ENCODE results near the gene SPPL2C. TPM values are rescaled to one million over a fixed set of nuclear protein-coding genes. Genes with fewer than 3 reads are reported as not detected.
A peak's percentile ranks its signal among the peaks of the same experiment; 100 is the strongest.
"Not testable (repeated sequence)": the region's sequence is repeated elsewhere in the genome, so short reads cannot be mapped to it uniquely, and the experiment has no call there.

The SPPL2C gene
- total RNA-seq, 1 experiment from 2014 or later: not detected

- Histone ChIP-seq H3K36me3 (ENCODE audit: insufficient read depth, low read length) (no peaks in the 10 kb centered on the region), H3K4me1 (ENCODE audit: low read length) (no peaks in the 10 kb centered on the region), H4K20me1 (ENCODE audit: insufficient read depth, low read depth, low read length) (no peaks in the 10 kb centered on the region), H3K9me3 (ENCODE audit: low read length) (no peaks in the 10 kb centered on the region; the same call in 1 of the 2 replicates), H3K27me3 (ENCODE audit: low read length) (no peaks in the 10 kb centered on the region), H2AFZ (ENCODE audit: low read length) (no peak overlapping the region), H3K4me2 (ENCODE audit: low read depth, low read length, poor library complexity, severe bottlenecking) (no peak overlapping the region), H3K4me3 (ENCODE audit: low read length) (no peak overlapping the region), H3K9me2 (replicated peaks; ENCODE audit: insufficient read depth, low read length) (no peaks in the 10 kb centered on the region), H3K79me2 (ENCODE audit: low read length) (no peaks in the 10 kb centered on the region), H3K27ac (ENCODE audit: low read length) (no peak overlapping the region), H3K9ac (ENCODE audit: low read length) (no peak overlapping the region)
- no peak for DNase-seq
Observed at GRCh38 chr17:45857977-45858708, 13.5 kb downstream of the SPPL2C start.

GRCh38 chr17:45861165-45861564 lies 16.5 kb downstream of the SPPL2C start:
- Histone ChIP-seq H3K9me3 (ENCODE audit: low read length) (no peaks in the 10 kb centered on the region; the same call in 1 of the 2 replicates), H3K79me2 (ENCODE audit: low read length) (no peaks in the 10 kb centered on the region), H3K9me2 (replicated peaks; ENCODE audit: insufficient read depth, low read length) (no peaks in the 10 kb centered on the region), H3K27me3 (ENCODE audit: low read length) (no peaks in the 10 kb centered on the region), H2AFZ (ENCODE audit: low read length) (no peak overlapping the region), H3K4me3 (ENCODE audit: low read length) (no peak overlapping the region), H3K27ac (ENCODE audit: low read length) (no peak overlapping the region), H3K4me1 (ENCODE audit: low read length) (no peaks in the 10 kb centered on the region), H3K4me2 (ENCODE audit: low read depth, low read length, poor library complexity, severe bottlenecking) (no peak overlapping the region), H3K36me3 (ENCODE audit: insufficient read depth, low read length) (no peaks in the 10 kb centered on the region), H4K20me1 (ENCODE audit: insufficient read depth, low read depth, low read length) (no peaks in the 10 kb centered on the region), H3K9ac (ENCODE audit: low read length) (no peak overlapping the region)
- DNase-seq: no peak

DNA sequence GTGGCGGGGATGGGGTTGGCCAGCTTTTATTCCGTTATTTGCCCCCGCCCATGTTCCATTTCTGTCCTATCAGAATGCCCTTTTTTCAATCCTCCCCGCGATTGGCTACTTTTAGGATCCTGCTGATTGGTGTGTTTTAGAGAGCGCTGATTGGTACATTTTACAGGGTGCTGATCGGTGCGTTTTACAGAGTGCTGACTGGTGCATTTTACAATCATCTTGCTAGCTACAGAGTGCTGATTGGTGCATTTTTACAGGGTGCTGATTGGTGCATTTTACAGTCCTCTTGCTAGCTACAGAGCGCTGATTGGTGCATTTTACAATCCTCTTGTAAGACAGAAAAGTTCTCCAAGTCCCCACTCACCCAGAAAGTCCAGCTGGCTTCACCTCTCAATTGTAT lies 17.4 kb downstream of the SPPL2C start:
- not testable (repeated sequence) for H3K9ac ChIP-seq (ENCODE audit: low read length); H3K79me2 ChIP-seq (ENCODE audit: low read length); H3K36me3 ChIP-seq (ENCODE audit: insufficient read depth, low read length); H3K4me2 ChIP-seq (ENCODE audit: low read depth, low read length, poor library complexity, severe bottlenecking); H2AFZ ChIP-seq (ENCODE audit: low read length); H3K9me2 ChIP-seq (replicated peaks; ENCODE audit: insufficient read depth, low read length); H3K27ac ChIP-seq (ENCODE audit: low read length); H3K27me3 ChIP-seq (ENCODE audit: low read length); H3K4me3 ChIP-seq (ENCODE audit: low read length); DNase-seq; H4K20me1 ChIP-seq (ENCODE audit: insufficient read depth, low read depth, low read length); H3K4me1 ChIP-seq (ENCODE audit: low read length); H3K9me3 ChIP-seq (ENCODE audit: low read length)

- Histone ChIP-seq H3K36me3 (ENCODE audit: insufficient read depth, low read length) (no peaks in the 10 kb centered on the region), H4K20me1 (ENCODE audit: insufficient read depth, low read depth, low read length) (no peaks in the 10 kb centered on the region), H3K27me3 (ENCODE audit: low read length) (peaks cover 4% of the 10 kb centered on the region; the same call in 1 of the 2 replicates), H3K9me2 (replicated peaks; ENCODE audit: insufficient read depth, low read length) (no peaks in the 10 kb centered on the region), H3K4me3 (ENCODE audit: low read length) (no peak overlapping the region), H3K9me3 (ENCODE audit: low read length) (no peaks in the 10 kb centered on the region; the same call in 1 of the 2 replicates), H2AFZ (ENCODE audit: low read length) (no peak overlapping the region), H3K4me2 (ENCODE audit: low read depth, low read length, poor library complexity, severe bottlenecking) (no peak overlapping the region), H3K79me2 (ENCODE audit: low read length) (no peaks in the 10 kb centered on the region), H3K9ac (ENCODE audit: low read length) (no peak overlapping the region), H3K4me1 (ENCODE audit: low read length) (no peaks in the 10 kb centered on the region), H3K27ac (ENCODE audit: low read length) (no peak overlapping the region)
- DNase-seq: no peak
Observed at GRCh38 chr17:45863857-45864654, 19.4 kb downstream of the SPPL2C start.

DNA sequence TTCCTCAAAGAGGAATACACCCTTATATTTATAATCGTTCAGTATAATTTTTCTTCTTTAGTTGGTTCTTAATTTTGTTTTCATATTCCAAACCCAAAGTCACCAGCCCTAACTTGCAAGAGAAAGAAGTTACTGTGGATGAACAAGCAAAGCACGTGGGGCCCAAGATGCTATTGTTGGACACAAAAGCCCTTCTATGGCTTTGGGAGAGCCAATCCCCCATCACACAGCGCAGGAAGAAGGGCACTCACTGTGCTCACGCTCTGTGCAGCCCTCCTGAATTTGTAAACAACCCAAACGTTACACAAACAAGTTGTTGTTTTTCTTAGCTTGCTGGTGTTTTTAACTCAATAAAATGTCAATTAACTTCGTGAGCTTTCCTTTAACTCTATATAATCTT lies 22.5 kb downstream of the SPPL2C start:
- DNase-seq: no peak
- H3K27me3 ChIP-seq (ENCODE audit: low read length): peaks cover 4% of the 10 kb centered on the region; the same call in 1 of the 2 replicates
- H3K36me3 ChIP-seq (ENCODE audit: insufficient read depth, low read length): no peaks in the 10 kb centered on the region
- no peak overlapping the region for H3K9ac ChIP-seq (ENCODE audit: low read length)
- no peak overlapping the region for H3K4me3 ChIP-seq (ENCODE audit: low read length)
- H3K27ac ChIP-seq (ENCODE audit: low read length): no peak overlapping the region
- no peaks in the 10 kb centered on the region for H3K79me2 ChIP-seq (ENCODE audit: low read length)
- no peaks in the 10 kb centered on the region for H3K9me2 ChIP-seq (replicated peaks; ENCODE audit: insufficient read depth, low read length)
- H3K4me1 ChIP-seq (ENCODE audit: low read length): no peaks in the 10 kb centered on the region
- no peak overlapping the region for H3K4me2 ChIP-seq (ENCODE audit: low read depth, low read length, poor library complexity, severe bottlenecking)
- no peaks in the 10 kb centered on the region for H4K20me1 ChIP-seq (ENCODE audit: insufficient read depth, low read depth, low read length)
- H3K9me3 ChIP-seq (ENCODE audit: low read length): no peaks in the 10 kb centered on the region; the same call in 1 of the 2 replicates
- peak overlapping the region; percentile 43; the same call in 1 of the 2 replicates for H2AFZ ChIP-seq (ENCODE audit: low read length)

DNA sequence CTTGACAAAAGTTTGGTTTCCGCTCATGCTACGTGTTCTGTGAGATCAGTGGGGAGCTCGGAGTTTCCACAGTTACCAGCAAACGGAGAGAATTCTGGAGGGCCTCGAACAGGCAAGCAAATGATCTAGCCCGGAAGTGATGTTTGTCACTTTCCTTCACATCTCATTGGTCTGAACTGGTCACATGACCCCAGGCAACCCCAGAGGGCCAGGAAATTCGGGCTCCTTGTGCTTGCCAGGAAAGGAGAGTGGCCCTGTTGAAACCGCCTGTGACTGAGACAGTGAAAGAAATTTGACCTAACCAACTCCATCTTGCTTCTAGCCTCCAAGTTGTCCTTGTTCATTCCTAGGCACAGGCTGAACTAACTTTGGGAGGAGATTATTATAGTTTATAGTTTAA lies 23.0 kb downstream of the SPPL2C start:
- peak; percentile 55 for DNase-seq
- H3K4me1 ChIP-seq (ENCODE audit: low read length): no peaks in the 10 kb centered on the region
- H3K4me3 ChIP-seq (ENCODE audit: low read length): no peak overlapping the region
- H3K36me3 ChIP-seq (ENCODE audit: insufficient read depth, low read length): no peaks in the 10 kb centered on the region
- H3K9me3 ChIP-seq (ENCODE audit: low read length): no peaks in the 10 kb centered on the region
- no peak overlapping the region for H3K27ac ChIP-seq (ENCODE audit: low read length)
- H3K79me2 ChIP-seq (ENCODE audit: low read length): no peaks in the 10 kb centered on the region
- H3K9me2 ChIP-seq (replicated peaks; ENCODE audit: insufficient read depth, low read length): no peaks in the 10 kb centered on the region
- H3K27me3 ChIP-seq (ENCODE audit: low read length): peaks cover 4% of the 10 kb centered on the region; the same call in 1 of the 2 replicates
- peak overlapping the region; percentile 43; the same call in 1 of the 2 replicates for H2AFZ ChIP-seq (ENCODE audit: low read length)
- no peak overlapping the region for H3K9ac ChIP-seq (ENCODE audit: low read length)
- H3K4me2 ChIP-seq (ENCODE audit: low read depth, low read length, poor library complexity, severe bottlenecking): no peak overlapping the region
- H4K20me1 ChIP-seq (ENCODE audit: insufficient read depth, low read depth, low read length): no peaks in the 10 kb centered on the region

GRCh38 chr17:45868276-45868675 lies 23.6 kb downstream of the SPPL2C start:
- H3K36me3 ChIP-seq (ENCODE audit: insufficient read depth, low read length): no peaks in the 10 kb centered on the region
- no peak overlapping the region for H3K9ac ChIP-seq (ENCODE audit: low read length)
- H3K4me2 ChIP-seq (ENCODE audit: low read depth, low read length, poor library complexity, severe bottlenecking): no peak overlapping the region
- no peak overlapping the region for H3K27ac ChIP-seq (ENCODE audit: low read length)
- H3K4me1 ChIP-seq (ENCODE audit: low read length): no peaks in the 10 kb centered on the region
- no peaks in the 10 kb centered on the region for H4K20me1 ChIP-seq (ENCODE audit: insufficient read depth, low read depth, low read length)
- H3K9me2 ChIP-seq (replicated peaks; ENCODE audit: insufficient read depth, low read length): no peaks in the 10 kb centered on the region
- no peaks in the 10 kb centered on the region for H3K79me2 ChIP-seq (ENCODE audit: low read length)
- H2AFZ ChIP-seq (ENCODE audit: low read length): no peak overlapping the region
- H3K4me3 ChIP-seq (ENCODE audit: low read length): no peak overlapping the region
- no peaks in the 10 kb centered on the region for H3K9me3 ChIP-seq (ENCODE audit: low read length)
- DNase-seq: no peak
- peaks cover 4% of the 10 kb centered on the region; the same call in 1 of the 2 replicates for H3K27me3 ChIP-seq (ENCODE audit: low read length)

- DNase-seq: no peak
- Histone ChIP-seq H3K9me3 (ENCODE audit: low read length) (no peaks in the 10 kb centered on the region), H3K27me3 (ENCODE audit: low read length) (peaks cover 4% of the 10 kb centered on the region; the same call in 1 of the 2 replicates), H3K9ac (ENCODE audit: low read length) (no peak overlapping the region), H3K9me2 (replicated peaks; ENCODE audit: insufficient read depth, low read length) (no peaks in the 10 kb centered on the region), H3K27ac (ENCODE audit: low read length) (no peak overlapping the region), H3K4me2 (ENCODE audit: low read depth, low read length, poor library complexity, severe bottlenecking) (no peak overlapping the region), H3K79me2 (ENCODE audit: low read length) (no peaks in the 10 kb centered on the region), H2AFZ (ENCODE audit: low read length) (no peak overlapping the region), H3K36me3 (ENCODE audit: insufficient read depth, low read length) (no peaks in the 10 kb centered on the region), H3K4me1 (ENCODE audit: low read length) (no peaks in the 10 kb centered on the region), H3K4me3 (ENCODE audit: low read length) (no peak overlapping the region), H4K20me1 (ENCODE audit: insufficient read depth, low read depth, low read length) (no peaks in the 10 kb centered on the region)
Observed at GRCh38 chr17:45869676-45870341, 25.1 kb downstream of the SPPL2C start.
